HG03342 (cell line): ENCODE measurements around the gene MB.
"Not testable (repeated sequence)": the region's sequence is repeated elsewhere in the genome, so short reads cannot be mapped to it uniquely, and the experiment has no call there.

Experiments used
- ATAC-seq: cut with Tn5 transposase; IDR thresholded peaks from one replicate; pipeline ENCODE4 v1.9.1; 2021; ENCODE audit warnings: mild to moderate bottlenecking, moderate library complexity; ENCODE audit not compliant: unreplicated experiment

Gene MB

GRCh38 chr22:35638001-35638400 lies 20.9 kb upstream of the MB start:
- ATAC-seq, result no peak

GRCh38 chr22:35637254-35637653 lies 20.1 kb upstream of the MB start:
- ATAC-seq, result no peak

GRCh38 chr22:35634943-35635540 lies 17.9 kb upstream of the MB start:
- ATAC-seq, result no peak

GRCh38 chr22:35634015-35634414 lies 16.9 kb upstream of the MB start:
- no peak for ATAC-seq

- no peak for ATAC-seq
Observed at GRCh38 chr22:35633520-35633919, 16.4 kb upstream of the MB start.

- no peak for ATAC-seq
Observed at GRCh38 chr22:35632935-35633334, 15.8 kb upstream of the MB start.

GRCh38 chr22:35631597-35631996 lies 14.5 kb upstream of the MB start:
- no peak for ATAC-seq

GRCh38 chr22:35630891-35631290 lies 13.8 kb upstream of the MB start:
- ATAC-seq, result no peak

GRCh38 chr22:35630387-35630793 lies 13.3 kb upstream of the MB start:
- no peak for ATAC-seq

GRCh38 chr22:35629406-35630216 lies 12.5 kb upstream of the MB start:
- no peak for ATAC-seq

- no peak for ATAC-seq
Observed at GRCh38 chr22:35628732-35629131, 11.6 kb upstream of the MB start.

- ATAC-seq, result no peak
Observed at GRCh38 chr22:35627267-35628041, 10.3 kb upstream of the MB start.

GRCh38 chr22:35625763-35626432 lies 8.8 kb upstream of the MB start:
- ATAC-seq, result no peak

GRCh38 chr22:35624547-35624946 lies 7.4 kb upstream of the MB start:
- no peak for ATAC-seq

- not testable (repeated sequence) for ATAC-seq
Observed at GRCh38 chr22:35623885-35624284, 6.8 kb upstream of the MB start.

GRCh38 chr22:35622191-35622913 lies 5.2 kb upstream of the MB start:
- ATAC-seq, result no peak

GRCh38 chr22:35621451-35621850 lies 4.3 kb upstream of the MB start:
- ATAC-seq, result no peak

- no peak for ATAC-seq
Observed at GRCh38 chr22:35620624-35621251, 3.6 kb upstream of the MB start.

- no peak for ATAC-seq
Observed at GRCh38 chr22:35619336-35620094, 2.4 kb upstream of the MB start.
